K562 (cell line): ENCODE measurements around the gene RIMS3. TPM values are rescaled to one million over a fixed set of nuclear protein-coding genes. Genes with fewer than 3 reads are reported as not detected.

Source experiments
- ARNT ChIP-seq, 2 experiments: fragments of 450-650 bp; IDR thresholded peaks; 2 replicates each; pipeline ENCODE4 v1.6.1; 2016; ENCODE audit warnings: mild to moderate bottlenecking in 1 of 2
- CTBP1 ChIP-seq: fragments of 450-650 bp; IDR thresholded peaks from 2 replicates; pipeline ENCODE4 v1.6.1; 2016; ENCODE audit warnings: borderline replicate concordance
- EZH2 ChIP-seq: IDR thresholded peaks from 2 replicates; pipeline ENCODE4 v1.6.1; 2012; ENCODE audit warnings: low read depth, mild to moderate bottlenecking, inconsistent platforms, low read length, borderline replicate concordance
- GATA2 ChIP-seq: sonication (generic); formaldehyde crosslinking; IDR thresholded peaks from 2 replicates; pipeline ENCODE4 v1.4.0; 2020; ENCODE audit warnings: mild to moderate bottlenecking, missing genetic modification reagents
- GATAD2B ChIP-seq: fragments of 450-650 bp; IDR thresholded peaks from 2 replicates; pipeline ENCODE4 v1.6.1; 2017; ENCODE audit warnings: mild to moderate bottlenecking, borderline replicate concordance
- HDAC2 ChIP-seq: fragments of 450-650 bp; IDR thresholded peaks from 2 replicates; pipeline ENCODE4 v1.6.1; 2016; ENCODE audit warnings: mild to moderate bottlenecking
- HOXB6 ChIP-seq: fragments of 250-450 bp; sonication (Bioruptor Pico); IDR thresholded peaks from 2 replicates; pipeline ENCODE4 v1.5.1; 2022; ENCODE audit warnings: mild to moderate bottlenecking, borderline replicate concordance
- JUN ChIP-seq, 2 experiments: sonication (generic) in 1 of 2; formaldehyde crosslinking in 1 of 2; IDR thresholded peaks; 2 replicates each; pipeline versions ENCODE4 v1.6.1 to v1.8.0; 2012 to 2022; ENCODE audit warnings: borderline replicate concordance in 2 of 2, mild to moderate bottlenecking in 2 of 2, improper control_type of control experiment in 1 of 2, low read depth in 1 of 2, low read length in 1 of 2, missing genetic modification reagents in 1 of 2
- JUNB ChIP-seq: fragments of 450-650 bp; formaldehyde crosslinking; conservative IDR thresholded peaks from 2 replicates; pipeline ENCODE4 v1.4.0; 2020; ENCODE audit warnings: mild to moderate bottlenecking
- KLF1 ChIP-seq: fragments of 450-650 bp; IDR thresholded peaks from 2 replicates; pipeline ENCODE4 v1.6.1; 2016; ENCODE audit warnings: missing genetic modification characterization, missing compliant biosample characterization
- MAFF ChIP-seq: IDR thresholded peaks from 2 replicates; pipeline ENCODE4 v1.6.1; 2012; ENCODE audit warnings: low read length, improper control_type of control experiment
- MCM2 ChIP-seq: fragments of 450-650 bp; IDR thresholded peaks from 2 replicates; pipeline ENCODE4 v1.6.1; 2017; ENCODE audit warnings: low read depth, mild to moderate bottlenecking
- NR1H2 ChIP-seq: sonication (generic); formaldehyde crosslinking; IDR thresholded peaks from 2 replicates; pipeline ENCODE4 v1.4.0; 2020; ENCODE audit warnings: mild to moderate bottlenecking, missing genetic modification reagents
- NRF1 ChIP-seq, 2 experiments: fragments of 450-650 bp; IDR thresholded peaks in 1 of 2; conservative IDR thresholded peaks in 1 of 2; 2 replicates each; pipeline ENCODE4 v1.6.1; 2014; ENCODE audit warnings: mild to moderate bottlenecking in 2 of 2
- RHOXF2B ChIP-seq: fragments of 250-450 bp; sonication (Bioruptor Pico); conservative IDR thresholded peaks from 2 replicates; pipeline ENCODE4 v1.5.1; 2021
- STAT5B ChIP-seq: fragments of 250-450 bp; sonication (Bioruptor Pico); IDR thresholded peaks from 2 replicates; pipeline ENCODE4 v1.8.0; 2021; ENCODE audit warnings: mild to moderate bottlenecking, inconsistent platforms
- TBL1XR1 ChIP-seq, 2 experiments: IDR thresholded peaks; 2 replicates each; pipeline ENCODE4 v1.6.1; 2012; ENCODE audit warnings: improper control_type of control experiment in 2 of 2, low read length in 2 of 2, mild to moderate bottlenecking in 1 of 2
- TOE1 ChIP-seq, 2 experiments: fragments of 450-650 bp in 1 of 2; sonication (generic) in 1 of 2; formaldehyde crosslinking in 1 of 2; IDR thresholded peaks; 2 replicates each; pipeline versions ENCODE4 v1.7.1 to v1.8.0; 2016 to 2022; ENCODE audit warnings: borderline replicate concordance in 2 of 2, mild to moderate bottlenecking in 2 of 2, antibody characterized with exemption in 1 of 2, inconsistent platforms in 1 of 2, low read depth in 1 of 2, missing genetic modification reagents in 1 of 2, moderate library complexity in 1 of 2
- TSC22D4 ChIP-seq: fragments of 450-650 bp; IDR thresholded peaks from 2 replicates; pipeline ENCODE4 v1.6.1; 2016; ENCODE audit warnings: missing genetic modification characterization, missing biosample characterization, control low read depth
- ZFPM2 ChIP-seq: fragments of 250-450 bp; sonication (Bioruptor Pico); IDR thresholded peaks from 2 replicates; pipeline ENCODE4 v1.5.1; 2022; ENCODE audit warnings: mild to moderate bottlenecking
- ZNF12 ChIP-seq: sonication (generic); formaldehyde crosslinking; IDR thresholded peaks from 2 replicates; pipeline ENCODE4 v1.4.0; 2020; ENCODE audit warnings: mild to moderate bottlenecking, missing genetic modification reagents
- ZNF184 ChIP-seq: sonication (generic); formaldehyde crosslinking; IDR thresholded peaks from 2 replicates; pipeline ENCODE4 v1.5.0; 2020; ENCODE audit warnings: missing genetic modification reagents
- ZNF384 ChIP-seq: IDR thresholded peaks from 2 replicates; pipeline ENCODE4 v1.6.1; 2012; ENCODE audit warnings: low read depth, low read length, improper control_type of control experiment
- ZNF75A ChIP-seq: fragments of 450-650 bp; formaldehyde crosslinking; IDR thresholded peaks from 2 replicates; pipeline ENCODE4 v1.4.0; 2020; ENCODE audit warnings: mild to moderate bottlenecking
- ZNF830 ChIP-seq: fragments of 250-450 bp; sonication (Bioruptor Pico); IDR thresholded peaks from 2 replicates; pipeline ENCODE4 v1.5.0; 2021; ENCODE audit warnings: mild to moderate bottlenecking
- polyA plus RNA-seq, 8 experiments: library from polyadenylated mRNA; depleted of rRNA in 4 of 8; stranded (reverse) in 5 of 8; unstranded in 3 of 8; fragments of >200 nt; fragmentation: Nextera tagmentation in 2 of 8; fragmentation: Illumina TruSeq in 1 of 8; extraction: Ambion mirVana in 2 of 8; extraction: Trizol in 1 of 8; gene quantifications; 2 replicates each; pipeline versions ENCODE4 v1.2.1 to v1.2.3, GENCODE V29; 2011 to 2014; ENCODE audit warnings: inconsistent platforms in 1 of 8, missing spikeins in 1 of 8
- total RNA-seq, 7 experiments: library from RNA; depleted of rRNA in 6 of 7; stranded (reverse); fragments of >200 nt in 6 of 7; fragmentation: Illumina TruSeq in 2 of 7; extraction: Trizol in 2 of 7; gene quantifications; 2 replicates each; pipeline versions ENCODE4 v1.2.1 to v1.2.3, GENCODE V29; 2011 to 2021; ENCODE audit warnings: low replicate concordance in 1 of 7
- TF ChIP-seq, protein P1 (sequence below): fragments of 250-450 bp; sonication (Bioruptor Pico); IDR thresholded peaks from 2 replicates; pipeline ENCODE4 v1.9.0; 2021; ENCODE audit warnings: mild to moderate bottlenecking
- TF ChIP-seq, protein P2 (sequence below): fragments of 450-650 bp; IDR thresholded peaks from 2 replicates; pipeline ENCODE4 v1.6.1; 2016; ENCODE audit warnings: low read depth, mild to moderate bottlenecking, moderate library complexity
- TF ChIP-seq, protein P3 (sequence below): fragments of 150-350 bp; conservative IDR thresholded peaks from 2 replicates; pipeline ENCODE4 v1.6.1; 2014; ENCODE audit warnings: low read length

RIMS3 gene
- total and polyA plus RNA-seq, 9 of the 15 experiments (the other 6 are each of a cell fraction or from before 2014, with no cell fraction given), result 0.06 to 1.2 (median 0.59) TPM

DNA sequence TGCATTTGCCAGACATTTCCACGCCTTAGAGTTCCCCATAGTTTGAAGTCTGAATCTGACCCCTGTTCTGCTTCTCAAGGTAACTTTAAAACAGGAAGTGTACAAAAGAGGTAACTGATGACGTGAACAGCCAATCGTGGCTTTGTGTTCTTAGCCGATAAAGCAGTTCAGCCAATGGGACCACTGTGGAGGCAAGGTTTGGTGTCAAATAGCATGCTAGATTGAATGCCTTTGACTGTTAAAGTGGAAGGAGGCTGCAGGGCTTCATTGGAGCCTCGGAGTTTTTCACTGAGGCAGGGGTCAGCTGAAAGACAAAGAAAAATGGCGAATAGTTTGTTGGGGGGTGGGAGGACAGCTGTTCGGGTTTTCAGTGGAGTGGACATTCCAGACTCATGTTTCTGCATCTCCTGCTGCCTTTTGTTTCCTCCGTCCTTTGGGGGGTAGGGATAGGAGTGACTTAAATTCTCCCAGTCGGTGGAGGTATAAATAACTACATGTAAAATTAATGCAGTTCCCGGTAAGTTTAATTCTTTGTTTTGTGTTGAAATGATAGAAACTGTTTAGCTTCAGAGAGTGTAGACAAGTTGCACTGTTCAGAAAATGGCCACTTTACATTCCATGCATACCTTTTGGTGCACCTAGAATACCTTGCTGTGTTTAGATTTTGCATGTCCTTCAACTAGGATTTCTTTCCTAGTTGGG, 43.8 kb upstream of the RIMS3 start (continued):
- no peak for TF ChIP-seq KLF1
- TF ChIP-seq ARNT (IDR thresholded peaks at IDR 0.05), result no peak
- no peak for TF ChIP-seq NR1H2
- TF ChIP-seq, protein P1, sequence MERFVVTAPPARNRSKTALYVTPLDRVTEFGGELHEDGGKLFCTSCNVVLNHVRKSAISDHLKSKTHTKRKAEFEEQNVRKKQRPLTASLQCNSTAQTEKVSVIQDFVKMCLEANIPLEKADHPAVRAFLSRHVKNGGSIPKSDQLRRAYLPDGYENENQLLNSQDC (CRISPR knock-in tag), result no peak
- TF ChIP-seq EZH2, result no peak
- no peak for TF ChIP-seq STAT5B (CRISPR knock-in tag)
- TF ChIP-seq MCM2, result no peak
- no peak for TF ChIP-seq ZNF384
- TF ChIP-seq GATAD2B, result no peak
- TF ChIP-seq NRF1 (conservative IDR thresholded peaks at IDR 0.05 in 1 of 2, IDR thresholded peaks at IDR 0.05 in 1 of 2), result no peak
- no peak for TF ChIP-seq HOXB6 (CRISPR knock-in tag)
- TF ChIP-seq JUNB (CRISPR knock-in tag), result no peak
- no peak for TF ChIP-seq ZNF75A
- TF ChIP-seq JUN (IDR thresholded peaks at IDR 0.05; ENCODE audit: borderline replicate concordance, low read depth, low read length), result no peak; the same call in 1 of the 2 replicates
- TF ChIP-seq JUN (CRISPR knock-in tag; IDR thresholded peaks at IDR 0.05; ENCODE audit: borderline replicate concordance), result no peak
- TF ChIP-seq TOE1 (IDR thresholded peaks at IDR 0.05; ENCODE audit: borderline replicate concordance), result peak; percentile 58; the same call in 1 of the 2 replicates
- TF ChIP-seq TOE1 (CRISPR knock-in tag; IDR thresholded peaks at IDR 0.05; ENCODE audit: borderline replicate concordance, low read depth), result no peak
- TF ChIP-seq, protein P2, sequence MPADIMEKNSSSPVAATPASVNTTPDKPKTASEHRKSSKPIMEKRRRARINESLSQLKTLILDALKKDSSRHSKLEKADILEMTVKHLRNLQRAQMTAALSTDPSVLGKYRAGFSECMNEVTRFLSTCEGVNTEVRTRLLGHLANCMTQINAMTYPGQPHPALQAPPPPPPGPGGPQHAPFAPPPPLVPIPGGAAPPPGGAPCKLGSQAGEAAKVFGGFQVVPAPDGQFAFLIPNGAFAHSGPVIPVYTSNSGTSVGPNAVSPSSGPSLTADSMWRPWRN, result no peak
- peak in 1 of 2 experiments; percentile 74; a peak in 2 of 4 replicates for TF ChIP-seq TBL1XR1 (IDR thresholded peaks at IDR 0.05; ENCODE audit: low read length in 2 of 2)
- no peak for TF ChIP-seq ZFPM2 (CRISPR knock-in tag)
- no peak for TF ChIP-seq RHOXF2B (CRISPR knock-in tag)
- TF ChIP-seq ZNF830 (CRISPR knock-in tag), result no peak
- TF ChIP-seq, protein P3, sequence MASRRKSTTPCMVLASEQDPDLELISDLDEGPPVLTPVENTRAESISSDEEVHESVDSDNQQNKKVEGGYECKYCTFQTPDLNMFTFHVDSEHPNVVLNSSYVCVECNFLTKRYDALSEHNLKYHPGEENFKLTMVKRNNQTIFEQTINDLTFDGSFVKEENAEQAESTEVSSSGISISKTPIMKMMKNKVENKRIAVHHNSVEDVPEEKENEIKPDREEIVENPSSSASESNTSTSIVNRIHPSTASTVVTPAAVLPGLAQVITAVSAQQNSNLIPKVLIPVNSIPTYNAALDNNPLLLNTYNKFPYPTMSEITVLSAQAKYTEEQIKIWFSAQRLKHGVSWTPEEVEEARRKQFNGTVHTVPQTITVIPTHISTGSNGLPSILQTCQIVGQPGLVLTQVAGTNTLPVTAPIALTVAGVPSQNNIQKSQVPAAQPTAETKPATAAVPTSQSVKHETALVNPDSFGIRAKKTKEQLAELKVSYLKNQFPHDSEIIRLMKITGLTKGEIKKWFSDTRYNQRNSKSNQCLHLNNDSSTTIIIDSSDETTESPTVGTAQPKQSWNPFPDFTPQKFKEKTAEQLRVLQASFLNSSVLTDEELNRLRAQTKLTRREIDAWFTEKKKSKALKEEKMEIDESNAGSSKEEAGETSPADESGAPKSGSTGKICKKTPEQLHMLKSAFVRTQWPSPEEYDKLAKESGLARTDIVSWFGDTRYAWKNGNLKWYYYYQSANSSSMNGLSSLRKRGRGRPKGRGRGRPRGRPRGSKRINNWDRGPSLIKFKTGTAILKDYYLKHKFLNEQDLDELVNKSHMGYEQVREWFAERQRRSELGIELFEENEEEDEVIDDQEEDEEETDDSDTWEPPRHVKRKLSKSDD, result peak; percentile 69; the same call in 1 of the 2 replicates
- TF ChIP-seq GATA2 (CRISPR knock-in tag), result no peak
- peak; percentile 48; the same call in 1 of the 2 replicates for TF ChIP-seq HDAC2
- no peak for TF ChIP-seq ZNF184 (CRISPR knock-in tag)
- TF ChIP-seq ZNF12 (CRISPR knock-in tag), result no peak
- no peak for TF ChIP-seq TSC22D4 (tag)
- no peak for TF ChIP-seq MAFF
- peak; percentile 32; the same call in 1 of the 2 replicates for TF ChIP-seq CTBP1
